Epidermal melanocyte (primary cell): ENCODE data around the gene LACTB.
"Not testable (repeated sequence)": the region's sequence is repeated elsewhere in the genome, so short reads cannot be mapped to it uniquely, and the experiment has no call there.

ENCODE experiments used
- DNase-seq: peaks from one replicate; pipeline ENCODE4 v3.0.0; 2011; ENCODE audit warnings: low spot score; ENCODE audit not compliant: insufficient read length

Gene LACTB

GRCh38 chr15:63089260-63090043 lies 32.2 kb upstream of the LACTB start:
- no peak for DNase-seq

- DNase-seq: no peak
Observed at GRCh38 chr15:63090472-63090871, 31.2 kb upstream of the LACTB start.

GRCh38 chr15:63090887-63091286 lies 30.8 kb upstream of the LACTB start:
- DNase-seq: no peak

- DNase-seq: no peak
Observed at GRCh38 chr15:63091679-63092446, 29.8 kb upstream of the LACTB start.

GRCh38 chr15:63093486-63094205 lies 28.0 kb upstream of the LACTB start:
- peak; percentile 66 for DNase-seq

- DNase-seq: no peak
Observed at GRCh38 chr15:63094495-63094931, 27.1 kb upstream of the LACTB start.

- no peak for DNase-seq
Observed at GRCh38 chr15:63096178-63096577, 25.5 kb upstream of the LACTB start.

- DNase-seq: not testable (repeated sequence)
Observed at GRCh38 chr15:63098901-63099300, 22.8 kb upstream of the LACTB start.

- not testable (repeated sequence) for DNase-seq
Observed at GRCh38 chr15:63099581-63099980, 22.1 kb upstream of the LACTB start.

- DNase-seq: no peak
Observed at GRCh38 chr15:63103416-63103815, 18.2 kb upstream of the LACTB start.

- no peak for DNase-seq
Observed at GRCh38 chr15:63104727-63105126, 16.9 kb upstream of the LACTB start.

GRCh38 chr15:63105354-63105753 lies 16.3 kb upstream of the LACTB start:
- not testable (repeated sequence) for DNase-seq

- DNase-seq: peak; percentile 60
Observed at GRCh38 chr15:63107895-63108546, 13.6 kb upstream of the LACTB start.

- DNase-seq: no peak
Observed at GRCh38 chr15:63109498-63109897, 12.2 kb upstream of the LACTB start.

GRCh38 chr15:63109920-63110319 lies 11.7 kb upstream of the LACTB start:
- DNase-seq: no peak

GRCh38 chr15:63110428-63111026 lies 11.1 kb upstream of the LACTB start:
- DNase-seq: no peak

- no peak for DNase-seq
Observed at GRCh38 chr15:63111481-63111880, 10.2 kb upstream of the LACTB start.

GRCh38 chr15:63112871-63113270 lies 8.8 kb upstream of the LACTB start:
- no peak for DNase-seq

GRCh38 chr15:63114465-63114864 lies 7.2 kb upstream of the LACTB start:
- DNase-seq: no peak

GRCh38 chr15:63118854-63119253 lies 2.8 kb upstream of the LACTB start:
- DNase-seq: no peak
